PC-3 (cell line): ENCODE results near the gene RELA. TPM values are rescaled to one million over a fixed set of nuclear protein-coding genes. Genes with fewer than 3 reads are reported as not detected.

Source experiments
- ATAC-seq: fragments of 200-7000 bp; cut with Tn5 transposase; 2 replicates; pipeline ENCODE4 v1.9.1; 2020; ENCODE audit warnings: mild to moderate bottlenecking, moderate library complexity
- BruUV-seq: library from RNA; stranded (reverse); fragments of 400-500 nt; replicated peaks from 2 replicates; lab custom pipeline; 2021; lab: Mats Ljungman, UMichigan
- CTCF ChIA-PET: fragments of 300-600 bp; sonication (Branson Sonifier 250); formaldehyde crosslinking; loops from one replicate; lab custom pipeline; 2022; ENCODE audit warnings: antibody characterized with exemption; lab: Charles Lee
- POLR2A ChIA-PET: fragments of 300-600 bp; sonication (Branson Sonifier 250); formaldehyde crosslinking; loops from one replicate; lab custom pipeline; 2022; ENCODE audit warnings: antibody characterized with exemption; ENCODE audit not compliant: unreplicated experiment; lab: Charles Lee
- DNase-seq: peaks from one replicate; pipeline ENCODE4 v3.0.0-alpha.2; 2015
- H2AFZ ChIP-seq: fragments of 300-600 bp; sonication (generic); 2 replicates; pipeline ENCODE4 v1.6.0; 2016; ENCODE audit warnings: antibody characterized with exemption, low read length
- H3F3A ChIP-seq: fragments of 300-600 bp; sonication (generic); one replicate; pipeline ENCODE4 v1.6.0; 2017; ENCODE audit warnings: antibody characterized with exemption, low read length, control low read depth, mild to moderate bottlenecking; ENCODE audit not compliant: unreplicated experiment
- H3K27ac ChIP-seq: fragments of 300-600 bp; sonication (generic); 2 replicates; pipeline ENCODE4 v1.5.1; 2016; ENCODE audit warnings: mild to moderate bottlenecking, low read length
- H3K27me3 ChIP-seq: fragments of 300-600 bp; sonication (generic); 2 replicates; pipeline ENCODE4 v1.6.1; 2016; ENCODE audit warnings: low read length, mixed read lengths
- H3K36me3 ChIP-seq: fragments of 300-600 bp; sonication (generic); 2 replicates; pipeline ENCODE4 v1.6.1; 2016; ENCODE audit warnings: low read depth, mixed run types, low read length, mixed read lengths
- H3K4me1 ChIP-seq: fragments of 300-600 bp; sonication (generic); 2 replicates; pipeline ENCODE4 v1.5.1; 2016; ENCODE audit warnings: low read length; ENCODE audit not compliant: insufficient read depth
- H3K4me2 ChIP-seq: fragments of 300-600 bp; sonication (generic); 2 replicates; pipeline ENCODE4 v1.6.0; 2016; ENCODE audit warnings: low read length
- H3K4me3 ChIP-seq: fragments of 300-600 bp; sonication (generic); 2 replicates; pipeline ENCODE4 v1.5.1; 2016; ENCODE audit warnings: mild to moderate bottlenecking, low read length, mixed read lengths
- H3K79me2 ChIP-seq: fragments of 300-600 bp; sonication (generic); 2 replicates; pipeline ENCODE4 v1.6.1; 2017; ENCODE audit warnings: low read length, mixed read lengths
- H3K9ac ChIP-seq: fragments of 300-600 bp; sonication (generic); 2 replicates; pipeline ENCODE4 v1.6.0; 2016; ENCODE audit warnings: mild to moderate bottlenecking, low read length
- H3K9me2 ChIP-seq: fragments of 300-600 bp; sonication (generic); replicated peaks from 2 replicates; pipeline ENCODE4 v1.6.1; 2016; ENCODE audit warnings: mixed run types, low read length, mixed read lengths
- H3K9me3 ChIP-seq: fragments of 300-600 bp; sonication (generic); 2 replicates; pipeline ENCODE4 v1.6.1; 2016; ENCODE audit warnings: low read length, mixed read lengths
- H4K20me1 ChIP-seq: fragments of 300-600 bp; sonication (generic); 2 replicates; pipeline ENCODE4 v1.6.1; 2016; ENCODE audit warnings: low read length, mixed read lengths
- EZH2 ChIP-seq: fragments of 300-600 bp; sonication (generic); IDR thresholded peaks from one replicate; pipeline ENCODE4 v1.6.1; 2017; ENCODE audit warnings: antibody characterized with exemption, mild to moderate bottlenecking, low read length; ENCODE audit not compliant: unreplicated experiment
- EZH2phosphoT487 ChIP-seq: fragments of 300-600 bp; sonication (generic); IDR thresholded peaks from 2 replicates; pipeline ENCODE4 v1.6.1; 2018; ENCODE audit warnings: mild to moderate bottlenecking, antibody characterized with exemption, low read length, borderline replicate concordance
- intact Hi-C: fragments of 100-400 bp; cut with micrococcal nuclease; formaldehyde crosslinking; loops from 2 replicates; pipeline ENCODE4 v1.9.0; 2023
- total RNA-seq: library from RNA; depleted of rRNA; stranded (reverse); fragments of >200 nt; gene quantifications from 2 replicates; pipeline ENCODE4 v1.2.3, GENCODE V29; 2014
- TF ChIP-seq, protein P1 (sequence below): fragments of 300-600 bp; sonication (generic); conservative IDR thresholded peaks from 2 replicates; pipeline ENCODE4 v1.5.1; 2017; ENCODE audit warnings: antibody characterized with exemption, low read depth, mild to moderate bottlenecking, low read length

RELA gene
- total RNA-seq, 1 experiment from 2014 or later = 84.2 TPM

- Histone ChIP-seq H3K4me3 (no peak overlapping the region), H3K4me2 (no peak overlapping the region), H3K36me3 (peaks cover 45% of the 10 kb centered on the region), H3K4me1 (peaks cover 10% of the 10 kb centered on the region), H4K20me1 (peaks cover 17% of the 10 kb centered on the region), H3F3A (no peaks in the 10 kb centered on the region), H3K27ac (no peak overlapping the region), H3K9me3 (no peaks in the 10 kb centered on the region), H3K9ac (no peak overlapping the region), H2AFZ (no peak overlapping the region), H3K79me2 (peaks cover 42% of the 10 kb centered on the region), H3K9me2 (no peaks in the 10 kb centered on the region), H3K27me3 (no peaks in the 10 kb centered on the region)
- DNase-seq (no peak), ATAC-seq (no peak)
- POLR2A ChIA-PET = no interaction called here
- intact Hi-C loops = no loop called here
- TF ChIP-seq EZH2phosphoT487 = no peak
- no peak for TF ChIP-seq EZH2
- TF ChIP-seq, protein P1, sequence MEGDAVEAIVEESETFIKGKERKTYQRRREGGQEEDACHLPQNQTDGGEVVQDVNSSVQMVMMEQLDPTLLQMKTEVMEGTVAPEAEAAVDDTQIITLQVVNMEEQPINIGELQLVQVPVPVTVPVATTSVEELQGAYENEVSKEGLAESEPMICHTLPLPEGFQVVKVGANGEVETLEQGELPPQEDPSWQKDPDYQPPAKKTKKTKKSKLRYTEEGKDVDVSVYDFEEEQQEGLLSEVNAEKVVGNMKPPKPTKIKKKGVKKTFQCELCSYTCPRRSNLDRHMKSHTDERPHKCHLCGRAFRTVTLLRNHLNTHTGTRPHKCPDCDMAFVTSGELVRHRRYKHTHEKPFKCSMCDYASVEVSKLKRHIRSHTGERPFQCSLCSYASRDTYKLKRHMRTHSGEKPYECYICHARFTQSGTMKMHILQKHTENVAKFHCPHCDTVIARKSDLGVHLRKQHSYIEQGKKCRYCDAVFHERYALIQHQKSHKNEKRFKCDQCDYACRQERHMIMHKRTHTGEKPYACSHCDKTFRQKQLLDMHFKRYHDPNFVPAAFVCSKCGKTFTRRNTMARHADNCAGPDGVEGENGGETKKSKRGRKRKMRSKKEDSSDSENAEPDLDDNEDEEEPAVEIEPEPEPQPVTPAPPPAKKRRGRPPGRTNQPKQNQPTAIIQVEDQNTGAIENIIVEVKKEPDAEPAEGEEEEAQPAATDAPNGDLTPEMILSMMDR = no peak
- CTCF ChIA-PET = no interaction called here
- no TSS peak for BruUV-seq
Measured at GRCh38 chr11:65620666-65621065, 42.0 kb downstream of the RELA start.

- H3K27me3 ChIP-seq = no peaks in the 10 kb centered on the region
- CTCF ChIA-PET = no interaction called here
- peaks cover 10% of the 10 kb centered on the region for H3K4me1 ChIP-seq
- H3K9ac ChIP-seq = no peak overlapping the region
- no peak overlapping the region for H3K4me2 ChIP-seq
- POLR2A ChIA-PET = no interaction called here
- no peaks in the 10 kb centered on the region for H3K9me3 ChIP-seq
- DNase-seq (no peak), ATAC-seq (no peak)
- H3K9me2 ChIP-seq = no peaks in the 10 kb centered on the region
- H3K79me2 ChIP-seq = peaks cover 47% of the 10 kb centered on the region
- no TSS peak for BruUV-seq
- intact Hi-C loops = loop anchor here (10.0 kb wide), 1 partner anchor 75 kb away; no protein-coding TSS in a partner anchor
- TF ChIP-seq, protein P1 = no peak
- TF ChIP-seq EZH2phosphoT487 = no peak
- no peak for TF ChIP-seq EZH2
- H3K36me3 ChIP-seq = peaks cover 43% of the 10 kb centered on the region
- H4K20me1 ChIP-seq = peaks cover 17% of the 10 kb centered on the region
- H3K4me3 ChIP-seq = no peak overlapping the region
- no peak overlapping the region for H2AFZ ChIP-seq
- no peaks in the 10 kb centered on the region for H3F3A ChIP-seq
- no peak overlapping the region for H3K27ac ChIP-seq
Measured at GRCh38 chr11:65619281-65619928, 43.3 kb downstream of the RELA start.

- Histone ChIP-seq H3K36me3 (peaks cover 43% of the 10 kb centered on the region), H3K9ac (no peak overlapping the region), H3K9me2 (no peaks in the 10 kb centered on the region), H3K27ac (no peak overlapping the region), H3K4me3 (no peak overlapping the region), H4K20me1 (peaks cover 17% of the 10 kb centered on the region), H3K27me3 (no peaks in the 10 kb centered on the region), H3F3A (no peaks in the 10 kb centered on the region), H3K4me2 (no peak overlapping the region), H3K79me2 (peaks cover 53% of the 10 kb centered on the region), H3K9me3 (no peaks in the 10 kb centered on the region), H2AFZ (no peak overlapping the region), H3K4me1 (peaks cover 10% of the 10 kb centered on the region)
- ChIA-PET CTCF (no interaction called here), POLR2A (no interaction called here)
- no TSS peak for BruUV-seq
- ATAC-seq (no peak), DNase-seq (no peak)
- intact Hi-C loops = loop anchor here (10.0 kb wide), 1 partner anchor 74 kb away; no protein-coding TSS in a partner anchor
- TF ChIP-seq EZH2 (no peak), EZH2phosphoT487 (no peak)
- TF ChIP-seq, protein P1 = no peak
Measured at GRCh38 chr11:65618763-65619162, 44.0 kb downstream of the RELA start.
